ENCODE measurements around the gene POC1B.

Gene POC1B

GRCh38 chr12:89539426-89540223, 13.8 kb upstream of the POC1B start:
- DNase-seq (ENCODE audit: low read depth in 3 of 3) = no peak

- DNase-seq (ENCODE audit: low read depth in 3 of 3) = no peak
Measured at GRCh38 chr12:89538897-89539296, 13.1 kb upstream of the POC1B start.

GRCh38 chr12:89537389-89537788, 11.5 kb upstream of the POC1B start:
- no peak for DNase-seq (ENCODE audit: low read depth in 3 of 3)

- no peak for DNase-seq (ENCODE audit: low read depth in 3 of 3)
Measured at GRCh38 chr12:89529738-89530137, 3.9 kb upstream of the POC1B start.

- no peak for DNase-seq (ENCODE audit: low read depth in 3 of 3)
Measured at GRCh38 chr12:89528434-89528833, 2.6 kb upstream of the POC1B start.

- peak; percentile 3 to 23 (median 20) for DNase-seq (ENCODE audit: low read depth in 3 of 3)
Measured at GRCh38 chr12:89525305-89525823, 483 bp downstream of the POC1B start.

- peak; percentile 39 to 62 (median 62) for DNase-seq (ENCODE audit: low read depth in 3 of 3)
Measured at GRCh38 chr12:89524541-89525304, 1.1 kb downstream of the POC1B start, which contains the start of gene GALNT4. Gene GALNT4, minus strand, starts transcription at chr12:89524796. Its CDS starts 247 bp downstream, at chr12:89524549.

- no peak for DNase-seq (ENCODE audit: low read depth in 3 of 3)
Measured at GRCh38 chr12:89523843-89524540, 1.9 kb downstream of the POC1B start.

GRCh38 chr12:89523393-89523792, 2.5 kb downstream of the POC1B start:
- DNase-seq (ENCODE audit: low read depth in 3 of 3) = no peak

GRCh38 chr12:89521364-89522223, 4.3 kb downstream of the POC1B start:
- no peak for DNase-seq (ENCODE audit: low read depth in 3 of 3)

GRCh38 chr12:89517720-89518119, 8.1 kb downstream of the POC1B start:
- no peak for DNase-seq (ENCODE audit: low read depth in 3 of 3)

GRCh38 chr12:89516633-89517032, 9.2 kb downstream of the POC1B start:
- DNase-seq (ENCODE audit: low read depth in 3 of 3) = no peak

- DNase-seq (ENCODE audit: low read depth in 3 of 3) = no peak
Measured at GRCh38 chr12:89514751-89515150, 11.1 kb downstream of the POC1B start.

GRCh38 chr12:89513544-89513943, 12.3 kb downstream of the POC1B start:
- DNase-seq (ENCODE audit: low read depth in 3 of 3) = no peak

GRCh38 chr12:89507015-89507824, 18.6 kb downstream of the POC1B start:
- no peak for DNase-seq (ENCODE audit: low read depth in 3 of 3)

- DNase-seq (ENCODE audit: low read depth in 3 of 3) = no peak
Measured at GRCh38 chr12:89506050-89506449, 19.8 kb downstream of the POC1B start.

GRCh38 chr12:89504560-89505346, 21.1 kb downstream of the POC1B start:
- no peak for DNase-seq (ENCODE audit: low read depth in 3 of 3)

GRCh38 chr12:89501793-89502192, 24.1 kb downstream of the POC1B start:
- no peak for DNase-seq (ENCODE audit: low read depth in 3 of 3)

- DNase-seq (ENCODE audit: low read depth in 3 of 3) = no peak
Measured at GRCh38 chr12:89499857-89500256, 26.0 kb downstream of the POC1B start.

Data from stimulated activated CD4-positive, alpha-beta T cell treated with anti-CD3 and anti-CD28 coated beads, TNF-alpha, amount 100 ng/mL, for 4 hours (primary cell).